Astrocyte (in vitro differentiated cells and primary cell): ENCODE results near the gene PKD1. TPM values are rescaled to one million over a fixed set of nuclear protein-coding genes. Genes with fewer than 3 reads are reported as not detected.

Source experiments
- DNase-seq: peaks from one replicate; pipeline ENCODE4 v3.0.0-alpha.2; 2010; ENCODE audit warnings: low read depth
- FAIRE-seq: peaks from 2 replicates; lab custom pipeline; 2011; peaks lifted over from hg19 to GRCh38; lab: Jason Lieb, UNC
- H2AFZ ChIP-seq: 2 replicates; pipeline ENCODE4 v1.6.0; 2012; ENCODE audit warnings: low read depth, low read length, inconsistent platforms
- H3K27ac ChIP-seq: 2 replicates; pipeline ENCODE4 v1.5.1; 2011; ENCODE audit warnings: low read depth, low read length, inconsistent platforms
- H3K27me3 ChIP-seq: 2 replicates; pipeline ENCODE4 v1.6.0; 2011; ENCODE audit warnings: low read length, inconsistent platforms; ENCODE audit not compliant: insufficient read depth
- H3K36me3 ChIP-seq: 2 replicates; pipeline ENCODE4 v1.5.1; 2011; ENCODE audit warnings: low read length, inconsistent platforms; ENCODE audit not compliant: insufficient read depth
- H3K4me1 ChIP-seq: 2 replicates; pipeline ENCODE4 v1.5.1; 2011; ENCODE audit warnings: low read length, inconsistent platforms; ENCODE audit not compliant: insufficient read depth
- H3K4me2 ChIP-seq: 2 replicates; pipeline ENCODE4 v1.6.0; 2012; ENCODE audit warnings: low read length, inconsistent platforms
- H3K4me3 ChIP-seq: 2 replicates; pipeline ENCODE4 v1.5.1; 2011; ENCODE audit warnings: low read depth, mild to moderate bottlenecking, low read length, inconsistent platforms; ENCODE audit not compliant: insufficient read depth
- H3K79me2 ChIP-seq: 2 replicates; pipeline ENCODE4 v1.6.0; 2012; ENCODE audit warnings: mild to moderate bottlenecking, low read length, inconsistent platforms; ENCODE audit not compliant: insufficient read depth
- H3K9ac ChIP-seq: 2 replicates; pipeline ENCODE4 v1.6.0; 2012; ENCODE audit warnings: mild to moderate bottlenecking, low read length, inconsistent platforms
- H3K9me3 ChIP-seq: 2 replicates; pipeline ENCODE4 v1.5.1; 2012; ENCODE audit warnings: low read depth, mild to moderate bottlenecking, low read length, inconsistent platforms; ENCODE audit not compliant: insufficient read depth
- H4K20me1 ChIP-seq: 2 replicates; pipeline ENCODE4 v1.6.0; 2012; ENCODE audit warnings: low read length, inconsistent platforms; ENCODE audit not compliant: insufficient read depth
- H3K27ac Mint-ChIP-seq: one replicate; pipeline ENCODE4 v1.8.0; 2021; ENCODE audit warnings: mild to moderate bottlenecking, mixed read lengths; ENCODE audit not compliant: unreplicated experiment
- H3K27me3 Mint-ChIP-seq: one replicate; pipeline ENCODE4 v1.8.0; 2021; ENCODE audit warnings: low read depth, mixed read lengths; ENCODE audit not compliant: unreplicated experiment
- H3K36me3 Mint-ChIP-seq: one replicate; pipeline ENCODE4 v1.8.0; 2021; ENCODE audit warnings: low read depth, mixed read lengths; ENCODE audit not compliant: unreplicated experiment
- H3K4me1 Mint-ChIP-seq: one replicate; pipeline ENCODE4 v1.8.0; 2021; ENCODE audit warnings: low read depth, mixed read lengths; ENCODE audit not compliant: unreplicated experiment
- H3K4me3 Mint-ChIP-seq: one replicate; pipeline ENCODE4 v1.8.0; 2021; ENCODE audit warnings: mild to moderate bottlenecking, moderate library complexity, mixed read lengths; ENCODE audit not compliant: unreplicated experiment
- H3K9me3 Mint-ChIP-seq: one replicate; pipeline ENCODE4 v1.8.0; 2021; ENCODE audit warnings: mild to moderate bottlenecking, mixed read lengths; ENCODE audit not compliant: unreplicated experiment
- CTCF ChIP-seq: IDR thresholded peaks from 2 replicates; pipeline ENCODE4 v1.5.1; 2011; ENCODE audit warnings: low read depth, mild to moderate bottlenecking, inconsistent platforms, low read length, moderate library complexity; ENCODE audit not compliant: insufficient read depth
- EZH2 ChIP-seq: IDR thresholded peaks from 2 replicates; pipeline ENCODE4 v1.6.1; 2012; ENCODE audit warnings: mild to moderate bottlenecking, low read length, inconsistent platforms; ENCODE audit not compliant: insufficient read depth
- total RNA-seq: library from RNA; stranded (reverse); gene quantifications from 2 replicates; pipeline ENCODE4 v1.2.1, GENCODE V29; 2021

Gene PKD1
- total RNA-seq, 1 donor from 2014 or later = 112 TPM

GRCh38 chr16:2064368-2064945, 71.2 kb downstream of the PKD1 start:
- DNase-seq (no peak), FAIRE-seq (no peak)
- Histone ChIP-seq H3K27me3 (no peaks in the 10 kb centered on the region), H3K79me2 (no peaks in the 10 kb centered on the region), H3K9me3 (no peaks in the 10 kb centered on the region), H3K4me2 (no peak overlapping the region), H3K36me3 (peaks cover 15% of the 10 kb centered on the region), H2AFZ (no peak overlapping the region), H3K4me1 (no peaks in the 10 kb centered on the region), H3K9ac (no peak overlapping the region), H3K4me3 (no peak overlapping the region), H3K27ac (no peak overlapping the region), H4K20me1 (peaks cover 11% of the 10 kb centered on the region)
- Mint-ChIP-seq H3K27ac (no peak overlapping the region), H3K4me1 (no peaks in the 10 kb centered on the region), H3K9me3 (no peaks in the 10 kb centered on the region), H3K4me3 (no peak overlapping the region), H3K27me3 (no peaks in the 10 kb centered on the region), H3K36me3 (peaks cover 14% of the 10 kb centered on the region)
- TF ChIP-seq CTCF (no peak), EZH2 (no peak)

- no peaks in the 10 kb centered on the region for H3K27me3 Mint-ChIP-seq
- H3K4me2 ChIP-seq = no peak overlapping the region
- no peaks in the 10 kb centered on the region for H3K9me3 ChIP-seq
- no peak overlapping the region for H3K9ac ChIP-seq
- no peaks in the 10 kb centered on the region for H3K4me1 Mint-ChIP-seq
- H2AFZ ChIP-seq = no peak overlapping the region
- no peak for FAIRE-seq
- H3K27ac ChIP-seq = no peak overlapping the region
- H3K27ac Mint-ChIP-seq = no peak overlapping the region
- H3K4me3 ChIP-seq = no peak overlapping the region
- TF ChIP-seq EZH2 = no peak
- no peak for TF ChIP-seq CTCF
- H3K36me3 ChIP-seq = peaks cover 13% of the 10 kb centered on the region
- no peaks in the 10 kb centered on the region for H3K9me3 Mint-ChIP-seq
- peaks cover 14% of the 10 kb centered on the region for H3K36me3 Mint-ChIP-seq
- DNase-seq = no peak
- H3K4me1 ChIP-seq = no peaks in the 10 kb centered on the region
- H3K79me2 ChIP-seq = no peaks in the 10 kb centered on the region
- no peak overlapping the region for H3K4me3 Mint-ChIP-seq
- peaks cover 11% of the 10 kb centered on the region for H4K20me1 ChIP-seq
- no peaks in the 10 kb centered on the region for H3K27me3 ChIP-seq
Observed at GRCh38 chr16:2063861-2064260, 71.8 kb downstream of the PKD1 start.

- no peak for TF ChIP-seq CTCF
- no peak for TF ChIP-seq EZH2
- Histone ChIP-seq H3K27me3 (no peaks in the 10 kb centered on the region), H3K4me2 (no peak overlapping the region)
Observed at GRCh38 chr16:2062801-2063200, 72.9 kb downstream of the PKD1 start.

More at GRCh38 chr16:2062801-2063200, 72.9 kb downstream of the PKD1 start:
- no peak overlapping the region for H3K27ac ChIP-seq
- FAIRE-seq (no peak), DNase-seq (no peak)
- H3K4me3 Mint-ChIP-seq = no peak overlapping the region
- peaks cover 11% of the 10 kb centered on the region for H4K20me1 ChIP-seq
- no peaks in the 10 kb centered on the region for H3K4me1 Mint-ChIP-seq
- peaks cover 7% of the 10 kb centered on the region for H3K36me3 ChIP-seq
- no peak overlapping the region for H3K4me3 ChIP-seq
- H3K9me3 Mint-ChIP-seq = no peaks in the 10 kb centered on the region
- H3K9ac ChIP-seq = no peak overlapping the region
- no peaks in the 10 kb centered on the region for H3K27me3 Mint-ChIP-seq
- H2AFZ ChIP-seq = no peak overlapping the region
- no peak overlapping the region for H3K27ac Mint-ChIP-seq
- H3K79me2 ChIP-seq = no peaks in the 10 kb centered on the region
- H3K36me3 Mint-ChIP-seq = peaks cover 11% of the 10 kb centered on the region
- H3K9me3 ChIP-seq = no peaks in the 10 kb centered on the region
- H3K4me1 ChIP-seq = no peaks in the 10 kb centered on the region
